Activated naive CD8-positive, alpha-beta T cell (primary cell): Measurements from ENCODE around the gene CT47C1.

Source experiments
- H3K27ac Mint-ChIP-seq: one replicate; pipeline ENCODE4 v1.8.0; 2021; ENCODE audit warnings: mixed read lengths
- H3K27me3 Mint-ChIP-seq: one replicate; pipeline ENCODE4 v1.8.0; 2021; ENCODE audit warnings: mixed read lengths
- H3K36me3 Mint-ChIP-seq: one replicate; pipeline ENCODE4 v1.8.0; 2021; ENCODE audit warnings: mixed read lengths
- H3K4me1 Mint-ChIP-seq: one replicate; pipeline ENCODE4 v1.8.0; 2021; ENCODE audit warnings: low read depth, mixed read lengths
- H3K4me3 Mint-ChIP-seq: one replicate; pipeline ENCODE4 v1.8.0; 2021; ENCODE audit warnings: mild to moderate bottlenecking, mixed read lengths
- H3K9me3 Mint-ChIP-seq: one replicate; pipeline ENCODE4 v1.8.0; 2021; ENCODE audit warnings: low read depth, mixed read lengths

CT47C1 gene

GRCh38 chrX:119095936-119096335 lies 23.1 kb downstream of the CT47C1 start:
- no peaks in the 10 kb centered on the region for H3K36me3 Mint-ChIP-seq
- H3K4me1 Mint-ChIP-seq: no peaks in the 10 kb centered on the region
- no peaks in the 10 kb centered on the region for H3K9me3 Mint-ChIP-seq
- H3K27me3 Mint-ChIP-seq: peaks cover 5% of the 10 kb centered on the region
- H3K27ac Mint-ChIP-seq: no peak overlapping the region
- H3K4me3 Mint-ChIP-seq: no peak overlapping the region

- H3K4me1 Mint-ChIP-seq: no peaks in the 10 kb centered on the region
- no peaks in the 10 kb centered on the region for H3K9me3 Mint-ChIP-seq
- no peak overlapping the region for H3K27ac Mint-ChIP-seq
- H3K4me3 Mint-ChIP-seq: no peak overlapping the region
- H3K36me3 Mint-ChIP-seq: no peaks in the 10 kb centered on the region
- peaks cover 4% of the 10 kb centered on the region for H3K27me3 Mint-ChIP-seq
Observed at GRCh38 chrX:119101168-119101567, 28.4 kb downstream of the CT47C1 start.

GRCh38 chrX:119105826-119106225 lies 33.0 kb downstream of the CT47C1 start:
- peaks cover 4% of the 10 kb centered on the region for H3K27me3 Mint-ChIP-seq
- no peaks in the 10 kb centered on the region for H3K4me1 Mint-ChIP-seq
- H3K27ac Mint-ChIP-seq: no peak overlapping the region
- H3K9me3 Mint-ChIP-seq: no peaks in the 10 kb centered on the region
- no peaks in the 10 kb centered on the region for H3K36me3 Mint-ChIP-seq
- H3K4me3 Mint-ChIP-seq: no peak overlapping the region

- Mint-ChIP-seq H3K9me3 (no peaks in the 10 kb centered on the region), H3K27ac (no peak overlapping the region), H3K36me3 (no peaks in the 10 kb centered on the region), H3K4me3 (no peak overlapping the region), H3K27me3 (peaks cover 4% of the 10 kb centered on the region), H3K4me1 (no peaks in the 10 kb centered on the region)
Observed at GRCh38 chrX:119107206-119107605, 34.4 kb downstream of the CT47C1 start.

GRCh38 chrX:119118780-119119395 lies 46.1 kb downstream of the CT47C1 start:
- H3K4me1 Mint-ChIP-seq: no peaks in the 10 kb centered on the region
- H3K9me3 Mint-ChIP-seq: no peaks in the 10 kb centered on the region
- H3K4me3 Mint-ChIP-seq: no peak overlapping the region
- H3K36me3 Mint-ChIP-seq: no peaks in the 10 kb centered on the region
- no peaks in the 10 kb centered on the region for H3K27me3 Mint-ChIP-seq
- H3K27ac Mint-ChIP-seq: no peak overlapping the region

GRCh38 chrX:119121341-119121740 lies 48.5 kb downstream of the CT47C1 start:
- H3K27me3 Mint-ChIP-seq: no peaks in the 10 kb centered on the region
- no peak overlapping the region for H3K4me3 Mint-ChIP-seq
- H3K9me3 Mint-ChIP-seq: no peaks in the 10 kb centered on the region
- no peak overlapping the region for H3K27ac Mint-ChIP-seq
- H3K36me3 Mint-ChIP-seq: no peaks in the 10 kb centered on the region
- H3K4me1 Mint-ChIP-seq: no peaks in the 10 kb centered on the region
